ENCODE data around the gene POGLUT3. TPM values are rescaled to one million over a fixed set of nuclear protein-coding genes. Genes with fewer than 3 reads are reported as not detected.

Gene POGLUT3
- total RNA-seq, 2 experiments from 2014 or later, result 5.5 to 5.9 TPM

DNA sequence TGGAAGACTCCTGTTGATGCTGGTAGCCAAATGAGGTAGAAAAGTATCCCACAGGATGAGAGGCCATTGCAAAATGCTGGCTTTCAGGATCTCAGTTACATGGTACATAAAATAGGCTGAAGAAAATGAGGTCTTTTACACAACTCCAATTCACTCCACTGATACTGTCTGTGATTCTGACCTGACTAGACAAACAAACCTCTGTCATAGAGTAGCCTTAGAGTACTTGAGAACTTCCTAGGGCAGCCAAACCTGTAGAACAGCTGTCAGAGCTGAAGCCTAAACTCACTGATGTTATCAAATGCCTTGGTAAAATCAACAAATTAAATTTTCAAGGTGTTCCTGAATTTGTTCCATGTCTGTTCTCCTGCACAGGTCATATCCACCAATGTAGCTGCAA, 26.2 kb upstream of the POGLUT3 start:
- CTCF ChIA-PET, result no interaction called here
- peaks cover 4% of the 10 kb centered on the region for H3K36me3 Mint-ChIP-seq (ENCODE audit: low read depth)

DNA sequence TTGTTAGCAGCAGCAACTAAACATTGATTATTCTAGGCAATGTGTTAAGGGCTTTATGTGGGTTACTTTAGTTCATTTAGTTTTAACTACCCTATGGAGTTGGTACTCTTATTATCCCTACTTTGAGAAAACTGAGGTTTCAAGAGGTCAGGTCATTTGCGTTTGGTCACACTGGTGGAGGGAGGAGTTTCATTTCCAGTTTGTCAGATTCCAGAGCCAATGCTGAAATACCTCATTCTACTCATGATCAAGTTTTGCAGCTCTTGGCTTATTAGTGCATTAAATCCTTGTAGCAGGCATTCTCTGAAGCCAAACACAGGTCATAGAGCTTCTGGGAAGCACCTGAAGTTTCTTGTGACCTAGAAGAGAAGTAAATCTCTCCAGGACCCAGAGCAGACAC, 24.1 kb upstream of the POGLUT3 start:
- no peak for ATAC-seq (ENCODE audit: poor library complexity)

More for the DNA sequence above, 26.2 kb upstream of the POGLUT3 start:
- H3K4me1 ChIP-seq (ENCODE audit: insufficient read depth, low read length), result no peaks in the 10 kb centered on the region
- no peak overlapping the region for H3K4me3 Mint-ChIP-seq
- no peaks in the 10 kb centered on the region for H3K27me3 ChIP-seq (ENCODE audit: control insufficient read depth in 1 of 2, insufficient read depth in 2 of 2, low read length in 2 of 2)
- DNase-seq (no peak), ATAC-seq (ENCODE audit: poor library complexity) (no peak)
- intact Hi-C loops (cut with DNase I, micrococcal nuclease), result no loop called here
- no peaks in the 10 kb centered on the region for H3K9me3 ChIP-seq (ENCODE audit: control insufficient read depth in 1 of 2, insufficient read depth in 1 of 2, low read length in 2 of 2)
- no peaks in the 10 kb centered on the region for H3K9me3 Mint-ChIP-seq
- H3K27ac Mint-ChIP-seq, result no peak overlapping the region
- no peaks in the 10 kb centered on the region for H3K4me1 Mint-ChIP-seq (ENCODE audit: low read depth)
- no peak overlapping the region for H3K4me3 ChIP-seq (ENCODE audit: low read length)
- H3K27ac ChIP-seq (ENCODE audit: low read depth in 1 of 2, low read length in 2 of 2), result no peak overlapping the region
- POLR2A ChIA-PET, result interaction anchor here (0.6 kb wide), 1 partner anchor 8 kb away, joined by 3 read pairs; no protein-coding TSS in a partner anchor
- no peaks in the 10 kb centered on the region for H3K27me3 Mint-ChIP-seq
- TF ChIP-seq, protein P1, sequence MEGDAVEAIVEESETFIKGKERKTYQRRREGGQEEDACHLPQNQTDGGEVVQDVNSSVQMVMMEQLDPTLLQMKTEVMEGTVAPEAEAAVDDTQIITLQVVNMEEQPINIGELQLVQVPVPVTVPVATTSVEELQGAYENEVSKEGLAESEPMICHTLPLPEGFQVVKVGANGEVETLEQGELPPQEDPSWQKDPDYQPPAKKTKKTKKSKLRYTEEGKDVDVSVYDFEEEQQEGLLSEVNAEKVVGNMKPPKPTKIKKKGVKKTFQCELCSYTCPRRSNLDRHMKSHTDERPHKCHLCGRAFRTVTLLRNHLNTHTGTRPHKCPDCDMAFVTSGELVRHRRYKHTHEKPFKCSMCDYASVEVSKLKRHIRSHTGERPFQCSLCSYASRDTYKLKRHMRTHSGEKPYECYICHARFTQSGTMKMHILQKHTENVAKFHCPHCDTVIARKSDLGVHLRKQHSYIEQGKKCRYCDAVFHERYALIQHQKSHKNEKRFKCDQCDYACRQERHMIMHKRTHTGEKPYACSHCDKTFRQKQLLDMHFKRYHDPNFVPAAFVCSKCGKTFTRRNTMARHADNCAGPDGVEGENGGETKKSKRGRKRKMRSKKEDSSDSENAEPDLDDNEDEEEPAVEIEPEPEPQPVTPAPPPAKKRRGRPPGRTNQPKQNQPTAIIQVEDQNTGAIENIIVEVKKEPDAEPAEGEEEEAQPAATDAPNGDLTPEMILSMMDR (IDR thresholded peaks at IDR 0.05), result no peak
- no peaks in the 10 kb centered on the region for H3K36me3 ChIP-seq (ENCODE audit: insufficient read depth, low read length)

DNA sequence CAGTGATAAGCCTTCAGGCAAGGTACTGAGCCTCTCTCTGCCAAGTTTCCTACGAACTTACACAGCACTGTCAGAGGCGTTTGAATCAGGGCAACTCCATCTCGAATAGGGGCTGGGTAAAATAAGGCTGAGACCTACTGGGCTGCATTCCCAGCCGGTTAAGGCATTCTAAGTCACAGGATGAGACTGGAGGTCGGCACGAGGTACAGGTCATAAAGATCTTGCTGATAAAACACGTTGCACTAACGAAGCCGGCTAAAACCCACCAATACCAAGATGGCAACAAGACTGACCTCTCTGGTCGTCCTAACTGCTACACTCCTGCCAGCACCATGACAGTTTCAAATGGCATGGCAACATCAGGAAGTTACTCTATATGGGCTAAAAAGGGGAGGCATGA, 20.4 kb upstream of the POGLUT3 start:
- Mint-ChIP-seq H3K4me1 (ENCODE audit: low read depth) (no peaks in the 10 kb centered on the region), H3K4me3 (no peak overlapping the region), H3K27ac (no peak overlapping the region), H3K9me3 (no peaks in the 10 kb centered on the region), H3K36me3 (ENCODE audit: low read depth) (peaks cover 17% of the 10 kb centered on the region), H3K27me3 (peaks cover 5% of the 10 kb centered on the region)
- H3K27ac ChIP-seq (ENCODE audit: low read depth in 1 of 2, low read length in 2 of 2), result no peak overlapping the region
- no peaks in the 10 kb centered on the region for H3K9me3 ChIP-seq (ENCODE audit: control insufficient read depth in 1 of 2, insufficient read depth in 1 of 2, low read length in 2 of 2)
- DNase-seq (no peak), ATAC-seq (ENCODE audit: poor library complexity) (no peak)
- no peaks in the 10 kb centered on the region for H3K4me1 ChIP-seq (ENCODE audit: insufficient read depth, low read length)
- CTCF ChIA-PET, result no interaction called here
- no peaks in the 10 kb centered on the region for H3K27me3 ChIP-seq (ENCODE audit: control insufficient read depth in 1 of 2, insufficient read depth in 2 of 2, low read length in 2 of 2)
- H3K4me3 ChIP-seq (ENCODE audit: low read length), result no peak overlapping the region
- TF ChIP-seq, protein P1 (IDR thresholded peaks at IDR 0.05), result no peak
- POLR2A ChIA-PET, result no interaction called here
- intact Hi-C loops (cut with DNase I, micrococcal nuclease), result no loop called here
- H3K36me3 ChIP-seq (ENCODE audit: insufficient read depth, low read length), result peaks cover 3% of the 10 kb centered on the region

More for the DNA sequence above, 24.1 kb upstream of the POGLUT3 start:
- H3K9me3 Mint-ChIP-seq, result no peaks in the 10 kb centered on the region
- no peak overlapping the region for H3K4me3 Mint-ChIP-seq
- Histone ChIP-seq H3K27me3 (ENCODE audit: control insufficient read depth in 1 of 2, insufficient read depth in 2 of 2, low read length in 2 of 2) (no peaks in the 10 kb centered on the region), H3K4me1 (ENCODE audit: insufficient read depth, low read length) (no peaks in the 10 kb centered on the region), H3K9me3 (ENCODE audit: control insufficient read depth in 1 of 2, insufficient read depth in 1 of 2, low read length in 2 of 2) (no peaks in the 10 kb centered on the region), H3K4me3 (ENCODE audit: low read length) (no peak overlapping the region), H3K36me3 (ENCODE audit: insufficient read depth, low read length) (no peaks in the 10 kb centered on the region), H3K27ac (ENCODE audit: low read depth in 1 of 2, low read length in 2 of 2) (no peak overlapping the region)
- TF ChIP-seq, protein P1 (IDR thresholded peaks at IDR 0.05), result no peak
- peaks cover 2% of the 10 kb centered on the region for H3K36me3 Mint-ChIP-seq (ENCODE audit: low read depth)
- CTCF ChIA-PET, result no interaction called here
- intact Hi-C loops (cut with DNase I, micrococcal nuclease), result no loop called here
- DNase-seq, result no peak
- no peaks in the 10 kb centered on the region for H3K4me1 Mint-ChIP-seq (ENCODE audit: low read depth)
- no peak overlapping the region for H3K27ac Mint-ChIP-seq
- no peaks in the 10 kb centered on the region for H3K27me3 Mint-ChIP-seq
- POLR2A ChIA-PET, result no interaction called here

Data from CD4-positive, alpha-beta T cell (primary cell).